WTC11 (cell line): ENCODE data around the gene PALMD.

ENCODE experiments used
- CREM ChIP-seq: sonication (generic); formaldehyde crosslinking; IDR thresholded peaks from 2 replicates; pipeline ENCODE4 v1.8.1; 2022; ENCODE audit warnings: mild to moderate bottlenecking, missing genetic modification reagents, moderate library complexity
- ESRRA ChIP-seq: sonication (generic); formaldehyde crosslinking; IDR thresholded peaks from 2 replicates; pipeline ENCODE4 v1.8.1; 2022; ENCODE audit warnings: mild to moderate bottlenecking, missing genetic modification reagents, borderline replicate concordance
- FOXK1 ChIP-seq: sonication (generic); formaldehyde crosslinking; IDR thresholded peaks from 2 replicates; pipeline ENCODE4 v1.8.0; 2022; ENCODE audit warnings: mild to moderate bottlenecking, moderate library complexity, missing genetic modification reagents
- MYBL2 ChIP-seq: sonication (generic); formaldehyde crosslinking; IDR thresholded peaks from 2 replicates; pipeline ENCODE4 v1.8.1; 2023; ENCODE audit warnings: mild to moderate bottlenecking, moderate library complexity, missing genetic modification reagents
- NFE2L1 ChIP-seq: sonication (generic); formaldehyde crosslinking; IDR thresholded peaks from 2 replicates; pipeline ENCODE4 v1.8.1; 2023; ENCODE audit warnings: missing genetic modification reagents
- TEAD4 ChIP-seq: sonication (generic); formaldehyde crosslinking; IDR thresholded peaks from 2 replicates; pipeline ENCODE4 v1.8.0; 2022; ENCODE audit warnings: mild to moderate bottlenecking, missing genetic modification reagents
- ZNF396 ChIP-seq: fragments of 250-450 bp; sonication (Bioruptor Pico); IDR thresholded peaks from 2 replicates; pipeline ENCODE4 v1.8.0; 2021; ENCODE audit warnings: mild to moderate bottlenecking, moderate library complexity, borderline replicate concordance
- TF ChIP-seq, protein P1 (sequence below): fragments of 250-450 bp; sonication (Bioruptor Pico); conservative IDR thresholded peaks from 2 replicates; pipeline ENCODE4 v1.9.0; 2021; ENCODE audit warnings: mild to moderate bottlenecking
- TF ChIP-seq, protein P2 (sequence below): fragments of 200-600 bp; IDR thresholded peaks from 2 replicates; pipeline ENCODE4 v1.8.0; 2022; ENCODE audit warnings: antibody characterized with exemption
- TF ChIP-seq, protein P3 (sequence below): fragments of 250-450 bp; sonication (Bioruptor Pico); IDR thresholded peaks from 2 replicates; pipeline ENCODE4 v2.1.2; 2022; ENCODE audit warnings: mild to moderate bottlenecking, moderate library complexity
- TF ChIP-seq, protein P4 (sequence below): sonication (generic); formaldehyde crosslinking; IDR thresholded peaks from 2 replicates; pipeline ENCODE4 v1.8.1; 2022; ENCODE audit warnings: missing genetic modification reagents, borderline replicate concordance
- TF ChIP-seq, protein P5 (sequence below): sonication (generic); formaldehyde crosslinking; IDR thresholded peaks from 2 replicates; pipeline ENCODE4 v1.8.0; 2022; ENCODE audit warnings: mild to moderate bottlenecking, missing genetic modification reagents

DNA sequence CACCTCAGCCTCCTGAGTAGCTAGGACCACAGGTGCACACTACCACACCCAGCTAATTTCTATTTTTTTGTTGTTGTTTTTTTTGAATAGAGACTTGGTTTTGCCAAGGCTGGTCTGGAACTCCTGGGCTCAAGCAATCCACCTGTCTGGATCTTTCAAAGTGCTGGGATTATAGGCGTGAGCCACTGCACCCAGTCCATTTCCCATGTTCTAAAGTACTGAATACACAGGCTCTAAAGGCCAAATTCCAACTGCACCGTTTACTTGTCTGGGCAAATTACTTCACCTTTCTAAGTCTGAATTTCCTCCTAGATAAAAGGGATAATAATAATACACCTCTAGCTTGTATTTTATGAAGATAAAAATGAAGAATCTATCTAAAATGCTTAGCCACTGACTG, 80.9 kb downstream of the PALMD start:
- TF ChIP-seq, protein P1, sequence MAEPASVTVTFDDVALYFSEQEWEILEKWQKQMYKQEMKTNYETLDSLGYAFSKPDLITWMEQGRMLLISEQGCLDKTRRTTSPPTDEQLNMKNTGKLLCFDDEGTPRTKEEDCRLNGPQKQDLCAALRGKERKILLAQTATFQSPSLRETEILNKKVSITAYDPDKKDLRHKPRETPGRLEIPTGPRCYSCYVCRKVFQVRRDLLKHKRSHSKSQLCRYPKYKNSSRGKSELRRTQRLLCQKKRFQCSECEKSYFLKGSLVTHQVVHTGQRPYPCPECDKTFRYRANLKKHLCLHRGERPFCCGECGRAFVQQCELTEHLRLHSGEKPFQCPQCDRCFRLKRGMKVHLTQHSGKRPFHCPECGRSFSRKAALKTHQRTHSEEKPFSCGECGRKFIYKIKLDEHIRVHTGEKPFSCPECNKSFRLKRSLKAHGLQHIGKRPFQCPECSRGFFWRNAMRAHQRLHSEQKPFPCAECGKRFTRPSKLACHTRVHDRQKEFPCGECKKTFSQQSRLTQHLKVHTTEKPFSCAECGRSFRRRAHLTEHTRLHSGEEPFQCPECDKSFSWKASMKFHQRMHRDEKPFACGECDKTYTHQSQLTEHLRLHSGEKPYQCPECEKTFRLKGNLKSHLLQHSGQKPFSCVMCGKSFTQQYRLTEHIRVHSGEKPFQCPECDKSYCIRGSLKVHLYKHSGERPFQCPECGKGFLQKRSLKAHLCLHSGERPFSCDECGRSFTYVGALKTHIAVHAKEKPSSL (CRISPR knock-in tag), result no peak
- TF ChIP-seq TEAD4 (no peak), NFE2L1 (CRISPR knock-in tag) (no peak), CREM (no peak), ZNF396 (CRISPR knock-in tag) (no peak), ESRRA (no peak), MYBL2 (CRISPR knock-in tag) (no peak), FOXK1 (CRISPR knock-in tag) (no peak)
- TF ChIP-seq, protein P2, sequence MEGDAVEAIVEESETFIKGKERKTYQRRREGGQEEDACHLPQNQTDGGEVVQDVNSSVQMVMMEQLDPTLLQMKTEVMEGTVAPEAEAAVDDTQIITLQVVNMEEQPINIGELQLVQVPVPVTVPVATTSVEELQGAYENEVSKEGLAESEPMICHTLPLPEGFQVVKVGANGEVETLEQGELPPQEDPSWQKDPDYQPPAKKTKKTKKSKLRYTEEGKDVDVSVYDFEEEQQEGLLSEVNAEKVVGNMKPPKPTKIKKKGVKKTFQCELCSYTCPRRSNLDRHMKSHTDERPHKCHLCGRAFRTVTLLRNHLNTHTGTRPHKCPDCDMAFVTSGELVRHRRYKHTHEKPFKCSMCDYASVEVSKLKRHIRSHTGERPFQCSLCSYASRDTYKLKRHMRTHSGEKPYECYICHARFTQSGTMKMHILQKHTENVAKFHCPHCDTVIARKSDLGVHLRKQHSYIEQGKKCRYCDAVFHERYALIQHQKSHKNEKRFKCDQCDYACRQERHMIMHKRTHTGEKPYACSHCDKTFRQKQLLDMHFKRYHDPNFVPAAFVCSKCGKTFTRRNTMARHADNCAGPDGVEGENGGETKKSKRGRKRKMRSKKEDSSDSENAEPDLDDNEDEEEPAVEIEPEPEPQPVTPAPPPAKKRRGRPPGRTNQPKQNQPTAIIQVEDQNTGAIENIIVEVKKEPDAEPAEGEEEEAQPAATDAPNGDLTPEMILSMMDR, result no peak
- TF ChIP-seq, protein P3, sequence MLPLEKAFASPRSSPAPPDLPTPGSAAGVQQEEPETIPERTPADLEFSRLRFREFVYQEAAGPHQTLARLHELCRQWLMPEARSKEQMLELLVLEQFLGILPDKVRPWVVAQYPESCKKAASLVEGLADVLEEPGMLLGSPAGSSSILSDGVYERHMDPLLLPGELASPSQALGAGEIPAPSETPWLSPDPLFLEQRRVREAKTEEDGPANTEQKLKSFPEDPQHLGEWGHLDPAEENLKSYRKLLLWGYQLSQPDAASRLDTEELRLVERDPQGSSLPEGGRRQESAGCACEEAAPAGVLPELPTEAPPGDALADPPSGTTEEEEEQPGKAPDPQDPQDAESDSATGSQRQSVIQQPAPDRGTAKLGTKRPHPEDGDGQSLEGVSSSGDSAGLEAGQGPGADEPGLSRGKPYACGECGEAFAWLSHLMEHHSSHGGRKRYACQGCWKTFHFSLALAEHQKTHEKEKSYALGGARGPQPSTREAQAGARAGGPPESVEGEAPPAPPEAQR (CRISPR knock-in tag), result no peak
- TF ChIP-seq, protein P4, sequence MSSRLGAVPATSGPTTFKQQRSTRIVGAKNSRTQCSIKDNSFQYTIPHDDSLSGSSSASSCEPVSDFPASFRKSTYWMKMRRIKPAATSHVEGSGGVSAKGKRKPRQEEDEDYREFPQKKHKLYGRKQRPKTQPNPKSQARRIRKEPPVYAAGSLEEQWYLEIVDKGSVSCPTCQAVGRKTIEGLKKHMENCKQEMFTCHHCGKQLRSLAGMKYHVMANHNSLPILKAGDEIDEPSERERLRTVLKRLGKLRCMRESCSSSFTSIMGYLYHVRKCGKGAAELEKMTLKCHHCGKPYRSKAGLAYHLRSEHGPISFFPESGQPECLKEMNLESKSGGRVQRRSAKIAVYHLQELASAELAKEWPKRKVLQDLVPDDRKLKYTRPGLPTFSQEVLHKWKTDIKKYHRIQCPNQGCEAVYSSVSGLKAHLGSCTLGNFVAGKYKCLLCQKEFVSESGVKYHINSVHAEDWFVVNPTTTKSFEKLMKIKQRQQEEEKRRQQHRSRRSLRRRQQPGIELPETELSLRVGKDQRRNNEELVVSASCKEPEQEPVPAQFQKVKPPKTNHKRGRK (CRISPR knock-in tag), result no peak
- TF ChIP-seq, protein P5, sequence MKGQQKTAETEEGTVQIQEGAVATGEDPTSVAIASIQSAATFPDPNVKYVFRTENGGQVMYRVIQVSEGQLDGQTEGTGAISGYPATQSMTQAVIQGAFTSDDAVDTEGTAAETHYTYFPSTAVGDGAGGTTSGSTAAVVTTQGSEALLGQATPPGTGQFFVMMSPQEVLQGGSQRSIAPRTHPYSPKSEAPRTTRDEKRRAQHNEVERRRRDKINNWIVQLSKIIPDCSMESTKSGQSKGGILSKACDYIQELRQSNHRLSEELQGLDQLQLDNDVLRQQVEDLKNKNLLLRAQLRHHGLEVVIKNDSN (CRISPR knock-in tag), result no peak
